Neural progenitor cell (in vitro differentiated cells): ENCODE measurements around the gene PP2D1.

Experiments used
- CTCF ChIP-seq: fragments of 200-600 bp; sonication (generic); IDR thresholded peaks from 2 replicates; pipeline ENCODE4 v1.5.1; 2017; ENCODE audit warnings: antibody characterized with exemption, mild to moderate bottlenecking
- EZH2 ChIP-seq: fragments of 200-600 bp; sonication (generic); IDR thresholded peaks from 2 replicates; pipeline ENCODE4 v1.6.1; 2017; ENCODE audit warnings: antibody characterized with exemption, mild to moderate bottlenecking, moderate library complexity
- EZH2phosphoT487 ChIP-seq: fragments of 200-600 bp; sonication (generic); IDR thresholded peaks from 2 replicates; pipeline ENCODE4 v1.6.1; 2017; ENCODE audit warnings: antibody characterized with exemption

- no peak for TF ChIP-seq CTCF
- no peak for TF ChIP-seq EZH2phosphoT487
- TF ChIP-seq EZH2, result no peak
These were observed 35.3 kb upstream of the PP2D1 start for GRCh38 chr3:20047341-20047779.
